SK-N-SH (cell line): ENCODE measurements around the gene PLEKHH1. TPM values are rescaled to one million over a fixed set of nuclear protein-coding genes. Genes with fewer than 3 reads are reported as not detected.

ENCODE experiments used
- CTCF ChIA-PET: fragments of 300-600, 350-600 bp; formaldehyde crosslinking; extraction: SDS; loops from one replicate; lab custom pipeline; 2021; lab: Yijun Ruan, JAX
- POLR2A ChIA-PET: fragments of 350-600 bp; sonication (Branson Sonifier 250); formaldehyde crosslinking; extraction: SDS; loops from one replicate; lab custom pipeline; 2020; ENCODE audit warnings: antibody characterized with exemption, inconsistent platforms; lab: Yijun Ruan, JAX
- DNase-seq: peaks from one replicate; pipeline ENCODE4 v3.0.0; 2012
- H2AFZ ChIP-seq: fragments of 200-600 bp; sonication (generic); 2 replicates; pipeline ENCODE4 v1.8.1; 2016; ENCODE audit warnings: antibody characterized with exemption, mild to moderate bottlenecking, low read depth
- H3F3A ChIP-seq: fragments of 200-600 bp; sonication (generic); replicated peaks from 2 replicates; pipeline ENCODE3; 2016; ENCODE audit warnings: antibody characterized with exemption, mild to moderate bottlenecking; ENCODE audit not compliant: insufficient read depth
- H3K27ac ChIP-seq, 2 experiments: fragments of 200-500 bp in 1 of 2; fragments of 200-600 bp in 1 of 2; sonication (Bioruptor generic) in 1 of 2; sonication (generic), shearing (Covaris generic) in 1 of 2; 2 replicates each; pipeline versions ENCODE4 v1.5.1 to v1.6.1; 2014 to 2016; ENCODE audit warnings: low read depth in 2 of 2, inconsistent platforms in 1 of 2, low read length in 1 of 2, mild to moderate bottlenecking in 1 of 2, mixed read lengths in 1 of 2
- H3K27me3 ChIP-seq: fragments of 200-600 bp; sonication (generic), shearing (Covaris generic); 2 replicates; pipeline ENCODE4 v1.6.1; 2016; ENCODE audit warnings: mixed run types; ENCODE audit not compliant: insufficient read depth
- H3K36me3 ChIP-seq, 2 experiments: fragments of 200-500 bp in 1 of 2; fragments of 200-600 bp in 1 of 2; sonication (Bioruptor generic) in 1 of 2; sonication (generic) in 1 of 2; replicated peaks in 1 of 2; 2 replicates each; pipeline versions ENCODE3 to v1.5.1; 2014 to 2016; ENCODE audit warnings: low read length in 1 of 2, mild to moderate bottlenecking in 1 of 2; ENCODE audit not compliant: insufficient read depth in 2 of 2, control insufficient read depth in 1 of 2
- H3K4me1 ChIP-seq, 2 experiments: fragments of 200-500 bp in 1 of 2; fragments of 200-600 bp in 1 of 2; sonication (Bioruptor generic) in 1 of 2; sonication (generic), shearing (Covaris generic) in 1 of 2; 2 replicates each; pipeline versions ENCODE4 v1.5.1 to v1.6.1; 2014 to 2016; ENCODE audit warnings: low read depth in 1 of 2, low read length in 1 of 2, mixed run types in 1 of 2; ENCODE audit not compliant: insufficient read depth in 2 of 2, control insufficient read depth in 1 of 2
- H3K4me2 ChIP-seq: fragments of 200-600 bp; sonication (generic), shearing (Covaris generic); 2 replicates; pipeline ENCODE4 v1.6.1; 2017; ENCODE audit warnings: mixed run types
- H3K4me3 ChIP-seq, 2 experiments: fragments of 200-500 bp in 1 of 2; fragments of 200-600 bp in 1 of 2; sonication (Bioruptor generic) in 1 of 2; sonication (generic), shearing (Covaris generic) in 1 of 2; 2 replicates each; pipeline versions ENCODE4 v1.5.1 to v1.8.1; 2014 to 2016; ENCODE audit warnings: low read depth in 2 of 2, inconsistent platforms in 1 of 2, low read length in 1 of 2, mild to moderate bottlenecking in 1 of 2, mixed read lengths in 1 of 2, moderate library complexity in 1 of 2
- H3K79me2 ChIP-seq: fragments of 200-600 bp; sonication (generic); 2 replicates; pipeline ENCODE4 v1.8.1; 2017; ENCODE audit warnings: mild to moderate bottlenecking; ENCODE audit not compliant: insufficient read depth
- H3K9ac ChIP-seq: fragments of 200-600 bp; sonication (generic); 2 replicates; pipeline ENCODE4 v1.6.1; 2017; ENCODE audit warnings: mixed run types
- H3K9me2 ChIP-seq: fragments of 200-600 bp; sonication (generic); 2 replicates; pipeline ENCODE4 v1.6.1; 2017; ENCODE audit warnings: mixed run types
- H3K9me3 ChIP-seq: fragments of 200-600 bp; sonication (generic); 2 replicates; pipeline ENCODE4 v1.6.1; 2017; ENCODE audit warnings: mixed run types, mild to moderate bottlenecking, moderate library complexity
- H4K20me1 ChIP-seq: fragments of 200-600 bp; sonication (generic); 2 replicates; pipeline ENCODE4 v1.6.1; 2017; ENCODE audit warnings: mild to moderate bottlenecking, mixed run types; ENCODE audit not compliant: insufficient read depth
- CTCF ChIP-seq: fragments of 200-600 bp; sonication (generic); IDR thresholded peaks from 2 replicates; pipeline ENCODE4 v1.6.1; 2017; ENCODE audit warnings: antibody characterized with exemption, mild to moderate bottlenecking, moderate library complexity
- ELF1 ChIP-seq: IDR thresholded peaks from 2 replicates; pipeline ENCODE4 v1.4.0; 2012
- EZH2phosphoT487 ChIP-seq: fragments of 200-600 bp; sonication (generic); IDR thresholded peaks from 2 replicates; pipeline ENCODE4 v1.6.1; 2017; ENCODE audit warnings: low read depth, mixed run types, mild to moderate bottlenecking, antibody characterized with exemption, moderate library complexity, borderline replicate concordance
- FOSL2 ChIP-seq: IDR thresholded peaks from 2 replicates; pipeline ENCODE4 v1.4.0; 2012; ENCODE audit warnings: low read depth, mild to moderate bottlenecking, moderate library complexity, borderline replicate concordance
- JUND ChIP-seq: IDR thresholded peaks from 2 replicates; pipeline ENCODE4 v1.4.0; 2012
- MXI1 ChIP-seq: IDR thresholded peaks from 2 replicates; pipeline ENCODE4 v1.6.1; 2012; ENCODE audit warnings: mild to moderate bottlenecking, low read depth, low read length, improper control_type of control experiment
- RCOR1 ChIP-seq: fragments of 150-350 bp; IDR thresholded peaks from 2 replicates; pipeline ENCODE4 v1.6.1; 2017; ENCODE audit warnings: antibody characterized with exemption, low read length
- SMC3 ChIP-seq: IDR thresholded peaks from 2 replicates; pipeline ENCODE4 v1.6.1; 2012; ENCODE audit warnings: low read depth, low read length, improper control_type of control experiment
- TCF12 ChIP-seq: IDR thresholded peaks from 2 replicates; pipeline ENCODE4 v1.4.0; 2012
- USF1 ChIP-seq: IDR thresholded peaks from 2 replicates; pipeline ENCODE4 v1.4.0; 2012; ENCODE audit warnings: low read depth, borderline replicate concordance
- YY1 ChIP-seq: IDR thresholded peaks from 2 replicates; pipeline ENCODE4 v1.4.0; 2012; ENCODE audit warnings: low read depth, mild to moderate bottlenecking
- WGBS: methylation state at CpG from one replicate; pipeline ENCODE4 v1.1.6; 2017; ENCODE audit warnings: low lambda C conversion rate; 5-methylcytosine and 5-hydroxymethylcytosine counted together
- polyA plus RNA-seq, 3 experiments: library from polyadenylated mRNA; depleted of rRNA; stranded (reverse); fragments of >200 nt; gene quantifications; 2 replicates each; pipeline ENCODE4 v1.2.3, GENCODE V29; 2012

PLEKHH1 gene
- polyA plus RNA-seq, 1 of the 3 experiments (the other 2 are of a cell fraction): 1.6 TPM

- peak; percentile 82 for TF ChIP-seq CTCF
- peak; percentile 73 for TF ChIP-seq SMC3
- TF ChIP-seq EZH2phosphoT487: no peak
- no peak for TF ChIP-seq JUND
- no peak for TF ChIP-seq USF1
Observed at GRCh38 chr14:67618617-67619063, 85.5 kb downstream of the PLEKHH1 start (continued).

GRCh38 chr14:67619446-67620216, 86.5 kb downstream of the PLEKHH1 start, which contains the start of gene ARG2:
ARG2 (plus strand) TSS chr14:67619920; CDS start chr14:67619978, 58 bp downstream.
- peak; percentile 97 for DNase-seq
- no peaks in the 10 kb centered on the region for H3K79me2 ChIP-seq
- no peaks in the 10 kb centered on the region for H3K9me3 ChIP-seq
- no peaks in the 10 kb centered on the region for H3K27me3 ChIP-seq
- TF ChIP-seq FOSL2 (peak; percentile 41; the same call in 1 of the 2 replicates), MXI1 (peak; percentile 69; the same call in 1 of the 2 replicates), YY1 (no peak), ELF1 (peak; percentile 32; the same call in 1 of the 2 replicates), TCF12 (peak; percentile 4; the same call in 1 of the 2 replicates), RCOR1 (no peak)
- POLR2A ChIA-PET: interaction anchor here (0.5 to 1.4 kb wide), 7 partner anchors 35 to 219 kb away, joined by 3 to 4 read pairs (median 3); partner anchors contain the start of gene RDH11
- H3K9ac ChIP-seq: peak within 1 kb of the TSS; percentile 55; the same call in 1 of the 2 replicates
- peak within 1 kb of the TSS; percentile 75 for H2AFZ ChIP-seq
- H3K4me2 ChIP-seq: peak within 1 kb of the TSS; percentile 99
- peaks cover 5 to 10% of the 10 kb centered on the region in 2 experiments; a peak in 3 of 4 replicates for H3K4me1 ChIP-seq
- CTCF ChIA-PET: interaction anchor here (0.6 to 6.2 kb wide), 33 partner anchors 8 to 192 kb away, joined by 3 to 85 read pairs (median 5); partner anchors contain the start of genes PIGH, RDH11 and RDH12
- no peaks in the 10 kb centered on the region for H4K20me1 ChIP-seq
- H3K27ac ChIP-seq: peak within 1 kb of the TSS; percentile 8 to 65; a peak in 3 of 4 replicates
- H3K9me2 ChIP-seq: no peaks in the 10 kb centered on the region
- 2% methylated on average over 21 of the region's 62 CpGs for WGBS
- H3F3A ChIP-seq: peaks cover 22% of the 10 kb centered on the region
- H3K36me3 ChIP-seq: no peaks in the 10 kb centered on the region
- H3K4me3 ChIP-seq: peak within 1 kb of the TSS; percentile 72 to 80
